Cerebellar cortex (tissue), 1 donor: Measurements from ENCODE around the gene ABHD13.
"Not testable (repeated sequence)": the region's sequence is repeated elsewhere in the genome, so short reads cannot be mapped to it uniquely, and the experiment has no call there.

Source experiments
- DNase-seq: peaks from one replicate; pipeline ENCODE4 v3.0.0-alpha.2; 2015; ENCODE audit warnings: low spot score

ABHD13 gene

GRCh38 chr13:108218044-108218974, at the start of gene ABHD13:
Gene ABHD13, plus strand, starts transcription at chr13:108218392. Its CDS starts 10,827 bp downstream, at chr13:108229219.
- DNase-seq: peak; percentile 88

GRCh38 chr13:108168929-108169328, 49.3 kb upstream of the ABHD13 start:
- DNase-seq: no peak

- DNase-seq: peak; percentile 16
Observed at GRCh38 chr13:108176685-108177274, 41.4 kb upstream of the ABHD13 start.

- no peak for DNase-seq
Observed at GRCh38 chr13:108178078-108178477, 40.1 kb upstream of the ABHD13 start.

- DNase-seq: no peak
Observed at GRCh38 chr13:108182652-108183051, 35.5 kb upstream of the ABHD13 start.

- DNase-seq: no peak
Observed at GRCh38 chr13:108185223-108185622, 33.0 kb upstream of the ABHD13 start.

- no peak for DNase-seq
Observed at GRCh38 chr13:108188260-108188659, 29.9 kb upstream of the ABHD13 start.

GRCh38 chr13:108190897-108191296, 27.3 kb upstream of the ABHD13 start:
- DNase-seq: no peak

GRCh38 chr13:108193806-108194205, 24.4 kb upstream of the ABHD13 start:
- DNase-seq: no peak

GRCh38 chr13:108194435-108194936, 23.7 kb upstream of the ABHD13 start:
- no peak for DNase-seq

GRCh38 chr13:108195146-108195545, 23.0 kb upstream of the ABHD13 start:
- DNase-seq: no peak

GRCh38 chr13:108195861-108196260, 22.3 kb upstream of the ABHD13 start:
- DNase-seq: no peak

GRCh38 chr13:108200781-108201398, 17.3 kb upstream of the ABHD13 start:
- DNase-seq: no peak

- no peak for DNase-seq
Observed at GRCh38 chr13:108210551-108210950, 7.6 kb upstream of the ABHD13 start.

- DNase-seq: peak; percentile 27
Observed at GRCh38 chr13:108212886-108213285, 5.3 kb upstream of the ABHD13 start.

- DNase-seq: peak; percentile 48
Observed at GRCh38 chr13:108213946-108214345, 4.2 kb upstream of the ABHD13 start.

GRCh38 chr13:108214441-108215271, 3.5 kb upstream of the ABHD13 start:
- DNase-seq: peak; percentile 58

GRCh38 chr13:108215436-108215835, 2.8 kb upstream of the ABHD13 start, which contains the start of gene LIG4:
Gene LIG4, minus strand, starts transcription at chr13:108215536. Its CDS starts 4,268 bp downstream, at chr13:108211268.
- peak; percentile 88 for DNase-seq

- not testable (repeated sequence) for DNase-seq
Observed at GRCh38 chr13:108217307-108218043, 717 bp upstream of the ABHD13 start.

- peak; percentile 22 for DNase-seq
Observed at GRCh38 chr13:108220041-108220440, 1.8 kb downstream of the ABHD13 start.
